ENCODE measurements around the gene CCDC138.

- TF ChIP-seq POLR2A (IDR thresholded peaks at IDR 0.05): no peak
- TF ChIP-seq, protein P1, sequence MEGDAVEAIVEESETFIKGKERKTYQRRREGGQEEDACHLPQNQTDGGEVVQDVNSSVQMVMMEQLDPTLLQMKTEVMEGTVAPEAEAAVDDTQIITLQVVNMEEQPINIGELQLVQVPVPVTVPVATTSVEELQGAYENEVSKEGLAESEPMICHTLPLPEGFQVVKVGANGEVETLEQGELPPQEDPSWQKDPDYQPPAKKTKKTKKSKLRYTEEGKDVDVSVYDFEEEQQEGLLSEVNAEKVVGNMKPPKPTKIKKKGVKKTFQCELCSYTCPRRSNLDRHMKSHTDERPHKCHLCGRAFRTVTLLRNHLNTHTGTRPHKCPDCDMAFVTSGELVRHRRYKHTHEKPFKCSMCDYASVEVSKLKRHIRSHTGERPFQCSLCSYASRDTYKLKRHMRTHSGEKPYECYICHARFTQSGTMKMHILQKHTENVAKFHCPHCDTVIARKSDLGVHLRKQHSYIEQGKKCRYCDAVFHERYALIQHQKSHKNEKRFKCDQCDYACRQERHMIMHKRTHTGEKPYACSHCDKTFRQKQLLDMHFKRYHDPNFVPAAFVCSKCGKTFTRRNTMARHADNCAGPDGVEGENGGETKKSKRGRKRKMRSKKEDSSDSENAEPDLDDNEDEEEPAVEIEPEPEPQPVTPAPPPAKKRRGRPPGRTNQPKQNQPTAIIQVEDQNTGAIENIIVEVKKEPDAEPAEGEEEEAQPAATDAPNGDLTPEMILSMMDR (IDR thresholded peaks at IDR 0.05): no peak
- TF ChIP-seq POLR2AphosphoS5 (IDR thresholded peaks at IDR 0.05): no peak
These were observed 98.0 kb downstream of the CCDC138 start for GRCh38 chr2:108884619-108885018.

Data from transverse colon (tissue), 4 donors.